GM18526 (cell line): ENCODE data around the gene EMCN.

Experiments used
- POLR2A ChIP-seq: IDR thresholded peaks from 3 replicates; pipeline ENCODE4 v1.6.1; 2011; ENCODE audit not compliant: insufficient read length; ENCODE audit errors: extremely low read depth

Gene EMCN

DNA sequence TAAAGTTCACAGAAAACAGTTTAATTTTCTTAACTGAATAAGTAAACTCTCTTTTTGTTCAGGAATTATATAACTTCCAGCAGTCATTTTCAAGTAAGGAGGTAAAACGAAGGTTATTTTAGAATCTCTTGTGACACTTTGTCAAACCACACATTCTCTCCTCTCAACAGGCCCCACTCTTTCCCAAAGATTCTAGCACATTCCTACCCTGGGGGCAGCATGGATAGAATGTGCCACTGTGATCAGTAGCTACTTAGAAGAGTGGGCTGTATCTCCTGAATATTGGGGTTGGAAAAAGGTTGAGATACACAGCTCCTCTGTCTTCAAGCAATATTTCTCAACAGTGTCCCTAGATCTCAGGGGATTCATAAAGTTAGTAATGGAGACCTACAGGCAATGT lies 157.6 kb downstream of the EMCN start:
- TF ChIP-seq POLR2A, result no peak

- no peak for TF ChIP-seq POLR2A
Observed at GRCh38 chr4:100359441-100359840, 158.4 kb downstream of the EMCN start.

DNA sequence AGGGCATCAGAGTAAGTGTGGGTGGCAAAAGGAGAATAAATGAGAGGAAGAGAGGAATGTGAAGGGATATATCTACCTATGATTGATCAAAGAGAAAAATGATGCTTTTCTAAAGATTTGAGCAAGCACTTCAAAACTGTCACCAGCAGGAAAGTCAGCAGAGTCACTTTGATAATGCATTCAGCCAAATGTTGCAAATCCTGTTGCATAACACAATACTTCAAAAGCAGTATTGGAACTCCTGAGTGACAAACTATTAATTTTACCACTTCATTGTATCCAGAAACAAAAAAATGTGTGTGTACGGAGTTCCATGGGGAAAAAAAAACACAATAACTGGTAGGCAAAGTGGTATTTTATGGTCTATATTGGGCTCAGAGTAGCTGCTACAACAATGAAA lies 160.3 kb downstream of the EMCN start:
- TF ChIP-seq POLR2A, result no peak

DNA sequence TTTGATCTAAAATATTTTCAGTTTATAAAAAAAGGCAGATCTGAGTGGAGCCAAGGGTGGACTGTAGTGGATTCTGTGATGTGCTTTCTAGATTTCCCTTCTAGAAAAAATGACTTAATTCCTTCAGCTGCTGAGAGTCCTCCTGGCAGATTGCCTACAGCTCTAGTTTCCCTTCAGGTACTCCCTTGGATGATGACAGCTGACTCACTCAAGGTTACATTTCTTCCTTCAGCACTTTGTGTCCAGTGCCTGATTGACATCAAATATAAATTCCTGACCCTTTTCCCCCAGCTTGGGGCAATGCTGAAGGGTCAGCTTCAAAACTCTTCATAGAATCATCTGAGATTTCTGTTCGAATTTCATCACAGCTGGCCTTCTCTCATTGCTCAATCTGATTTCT lies 161.7 kb downstream of the EMCN start:
- TF ChIP-seq POLR2A, result no peak

DNA sequence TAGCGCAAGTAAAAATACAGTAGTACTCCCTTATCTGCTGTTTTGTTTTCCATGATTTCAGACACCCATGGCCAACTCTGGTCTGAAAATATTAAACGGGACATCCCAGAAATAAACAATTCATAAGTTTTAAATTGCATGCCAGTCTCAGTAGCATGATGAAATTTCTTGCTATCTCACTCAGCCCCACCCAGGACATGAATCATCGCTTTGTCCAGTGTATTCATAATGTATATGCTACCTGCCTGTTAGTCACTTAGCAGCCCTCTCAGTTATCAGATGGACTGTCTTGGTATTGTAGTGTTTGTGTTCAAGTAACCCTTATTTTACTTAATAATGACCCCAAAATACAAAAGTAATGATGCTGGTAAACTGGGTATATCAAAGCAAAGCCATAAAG lies 169.3 kb downstream of the EMCN start:
- no peak for TF ChIP-seq POLR2A

DNA sequence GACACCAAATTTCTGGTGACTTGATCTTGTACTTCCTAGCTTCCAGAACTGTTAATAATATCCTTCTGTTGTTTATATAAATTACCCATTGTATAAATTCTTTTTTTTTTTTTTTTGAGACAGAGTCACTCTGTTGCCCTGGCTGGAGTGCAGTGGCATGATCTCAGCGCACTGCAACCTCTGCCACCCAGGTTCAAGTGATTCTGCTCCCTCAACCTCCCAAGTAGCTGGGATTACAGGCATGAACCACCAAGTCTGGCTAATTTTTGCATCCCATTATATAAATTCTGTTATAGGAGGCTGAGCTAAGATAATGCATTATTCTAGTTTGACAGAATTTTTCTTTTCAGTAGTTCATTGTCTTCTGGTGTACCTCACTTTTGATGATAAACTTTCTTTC lies 170.6 kb downstream of the EMCN start:
- TF ChIP-seq POLR2A, result no peak

DNA sequence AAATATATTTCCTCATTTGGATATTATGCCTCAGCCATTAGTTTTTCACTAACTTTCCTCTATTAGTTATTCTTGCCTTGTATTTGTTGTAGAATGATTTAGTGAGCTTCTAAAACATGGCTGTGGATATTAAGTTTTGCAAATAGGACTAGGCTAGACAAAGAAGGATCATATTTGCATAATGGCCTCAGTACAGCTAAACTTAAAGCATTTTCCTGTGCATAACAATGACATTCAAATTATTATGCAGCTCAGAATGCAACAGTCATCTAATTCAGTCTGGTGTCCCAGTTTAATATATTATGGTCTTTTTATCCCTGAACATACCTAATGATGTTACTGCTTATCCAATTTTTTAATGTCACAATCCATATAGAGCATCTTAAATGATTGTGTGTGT lies 172.2 kb downstream of the EMCN start:
- TF ChIP-seq POLR2A, result no peak
